ENCODE data around the gene NFYC. TPM values are rescaled to one million over a fixed set of nuclear protein-coding genes. Genes with fewer than 3 reads are reported as not detected.

The NFYC gene
- polyA plus RNA-seq, 6 donors from 2014 or later, result 60.3 to 95.4 (median 73.0) TPM

GRCh38 chr1:40751802-40752201 is 60.3 kb downstream of the NFYC start:
- Mint-ChIP-seq H3K36me3 (peaks cover 13 to 28% of the 10 kb centered on the region in 2 donors), H3K4me1 (peaks cover 0 to 6% (median 4%) of the 10 kb centered on the region in 3 donors), H3K27ac (peak overlapping the region in 1 of 6 donors; percentile 60), H3K9me3 (no peaks in the 10 kb centered on the region), H3K4me3 (no peak overlapping the region), H3K27me3 (no peaks in the 10 kb centered on the region)
- ATAC-seq (ENCODE audit: low read depth in 2 of 2), result no peak
- no peak for DNase-seq

GRCh38 chr1:40753142-40753882 is 61.8 kb downstream of the NFYC start:
- peak overlapping the region in 4 of 6 donors; percentile 12 to 59 (median 48) for H3K27ac Mint-ChIP-seq
- no peaks in the 10 kb centered on the region for H3K27me3 Mint-ChIP-seq
- ATAC-seq (ENCODE audit: low read depth in 2 of 2), result no peak
- H3K4me1 Mint-ChIP-seq, result peaks cover 0 to 3% (median 0%) of the 10 kb centered on the region in 3 donors
- no peak overlapping the region for H3K4me3 Mint-ChIP-seq
- no peak for DNase-seq
- H3K9me3 Mint-ChIP-seq, result no peaks in the 10 kb centered on the region
- H3K36me3 Mint-ChIP-seq, result peaks cover 16 to 28% of the 10 kb centered on the region in 2 donors

GRCh38 chr1:40754201-40754600 is 62.7 kb downstream of the NFYC start:
- no peak for DNase-seq
- Mint-ChIP-seq H3K9me3 (no peaks in the 10 kb centered on the region), H3K27me3 (no peaks in the 10 kb centered on the region), H3K27ac (no peak overlapping the region), H3K36me3 (peaks cover 22 to 31% of the 10 kb centered on the region in 2 donors), H3K4me1 (peaks cover 0 to 3% (median 0%) of the 10 kb centered on the region in 3 donors), H3K4me3 (no peak overlapping the region)
- ATAC-seq (ENCODE audit: low read depth in 2 of 2), result no peak

GRCh38 chr1:40755067-40755466 is 63.6 kb downstream of the NFYC start:
- Mint-ChIP-seq H3K4me3 (no peak overlapping the region), H3K9me3 (no peaks in the 10 kb centered on the region), H3K27me3 (no peaks in the 10 kb centered on the region), H3K4me1 (peaks cover 3 to 6% (median 6%) of the 10 kb centered on the region in 3 donors), H3K27ac (no peak overlapping the region), H3K36me3 (peaks cover 29 to 33% of the 10 kb centered on the region in 2 donors)
- no peak for ATAC-seq (ENCODE audit: low read depth in 2 of 2)
- no peak for DNase-seq

GRCh38 chr1:40756523-40756922 is 65.0 kb downstream of the NFYC start:
- DNase-seq (no peak), ATAC-seq (ENCODE audit: low read depth in 2 of 2) (no peak)
- Mint-ChIP-seq H3K4me1 (peaks cover 3 to 6% (median 6%) of the 10 kb centered on the region in 3 donors), H3K4me3 (no peak overlapping the region), H3K36me3 (peaks cover 27 to 29% of the 10 kb centered on the region in 2 donors), H3K27me3 (no peaks in the 10 kb centered on the region), H3K9me3 (no peaks in the 10 kb centered on the region), H3K27ac (peak overlapping the region in 1 of 6 donors; percentile 60)

GRCh38 chr1:40757084-40757483 is 65.6 kb downstream of the NFYC start:
- ATAC-seq (ENCODE audit: low read depth in 2 of 2) (no peak), DNase-seq (no peak)
- Mint-ChIP-seq H3K4me3 (no peak overlapping the region), H3K36me3 (peaks cover 23 to 29% of the 10 kb centered on the region in 2 donors), H3K9me3 (no peaks in the 10 kb centered on the region), H3K27ac (no peak overlapping the region), H3K4me1 (peaks cover 3 to 6% (median 6%) of the 10 kb centered on the region in 3 donors), H3K27me3 (no peaks in the 10 kb centered on the region)

GRCh38 chr1:40758004-40758403 is 66.5 kb downstream of the NFYC start:
- Mint-ChIP-seq H3K27me3 (no peaks in the 10 kb centered on the region), H3K36me3 (peaks cover 21 to 27% of the 10 kb centered on the region in 2 donors), H3K4me3 (no peak overlapping the region), H3K9me3 (no peaks in the 10 kb centered on the region), H3K27ac (no peak overlapping the region), H3K4me1 (peaks cover 5 to 6% (median 6%) of the 10 kb centered on the region in 3 donors)
- DNase-seq, result no peak
- no peak for ATAC-seq (ENCODE audit: low read depth in 2 of 2)

GRCh38 chr1:40758578-40759343 is 67.3 kb downstream of the NFYC start:
- Mint-ChIP-seq H3K4me1 (peaks cover 10 to 12% (median 11%) of the 10 kb centered on the region in 3 donors), H3K36me3 (peaks cover 19 to 20% of the 10 kb centered on the region in 2 donors), H3K4me3 (no peak overlapping the region), H3K9me3 (no peaks in the 10 kb centered on the region), H3K27me3 (no peaks in the 10 kb centered on the region), H3K27ac (peak overlapping the region in 2 of 6 donors; percentile 9 to 24)
- DNase-seq (no peak), ATAC-seq (ENCODE audit: low read depth in 2 of 2) (no peak)

- no peak overlapping the region for H3K4me3 Mint-ChIP-seq
- DNase-seq, result no peak
- H3K4me1 Mint-ChIP-seq, result peaks cover 13 to 19% (median 18%) of the 10 kb centered on the region in 3 donors
- H3K9me3 Mint-ChIP-seq, result no peaks in the 10 kb centered on the region
- peak overlapping the region in 1 of 6 donors; percentile 21 for H3K27ac Mint-ChIP-seq
- ATAC-seq (ENCODE audit: low read depth in 2 of 2), result no peak
- H3K36me3 Mint-ChIP-seq, result peaks cover 15 to 23% of the 10 kb centered on the region in 2 donors
- H3K27me3 Mint-ChIP-seq, result no peaks in the 10 kb centered on the region
These were observed 69.5 kb downstream of the NFYC start for GRCh38 chr1:40760984-40761383.

GRCh38 chr1:40762144-40762923 is 70.8 kb downstream of the NFYC start:
- H3K9me3 Mint-ChIP-seq, result no peaks in the 10 kb centered on the region
- ATAC-seq (ENCODE audit: low read depth in 2 of 2), result no peak
- peaks cover 13 to 19% (median 18%) of the 10 kb centered on the region in 3 donors for H3K4me1 Mint-ChIP-seq
- peak overlapping the region in 1 of 6 donors; percentile 60 for H3K27ac Mint-ChIP-seq
- peak overlapping the region in 1 of 8 donors; percentile 4 for H3K4me3 Mint-ChIP-seq
- no peak for DNase-seq
- H3K36me3 Mint-ChIP-seq, result peaks cover 15 to 21% of the 10 kb centered on the region in 2 donors
- H3K27me3 Mint-ChIP-seq, result no peaks in the 10 kb centered on the region

GRCh38 chr1:40763742-40764532 is 72.4 kb downstream of the NFYC start:
- ATAC-seq (ENCODE audit: low read depth in 2 of 2) (no peak), DNase-seq (no peak)
- H3K27me3 Mint-ChIP-seq, result no peaks in the 10 kb centered on the region
- peaks cover 13 to 19% (median 18%) of the 10 kb centered on the region in 3 donors for H3K4me1 Mint-ChIP-seq
- peak overlapping the region in 1 of 8 donors; percentile 10 for H3K4me3 Mint-ChIP-seq
- peak overlapping the region in 5 of 6 donors; percentile 69 to 79 (median 75) for H3K27ac Mint-ChIP-seq
- H3K36me3 Mint-ChIP-seq, result peaks cover 8 to 20% of the 10 kb centered on the region in 2 donors
- H3K9me3 Mint-ChIP-seq, result no peaks in the 10 kb centered on the region

GRCh38 chr1:40764981-40765380 is 73.5 kb downstream of the NFYC start:
- H3K4me1 Mint-ChIP-seq, result peaks cover 10 to 15% (median 13%) of the 10 kb centered on the region in 3 donors
- H3K27ac Mint-ChIP-seq, result peak overlapping the region in 2 of 6 donors; percentile 53 to 78
- ATAC-seq (ENCODE audit: low read depth in 2 of 2), result no peak
- H3K4me3 Mint-ChIP-seq, result no peak overlapping the region
- H3K27me3 Mint-ChIP-seq, result no peaks in the 10 kb centered on the region
- no peaks in the 10 kb centered on the region for H3K9me3 Mint-ChIP-seq
- no peak for DNase-seq
- H3K36me3 Mint-ChIP-seq, result peaks cover 0 to 14% of the 10 kb centered on the region in 2 donors
